GM23338 (cell line): Measurements from ENCODE around the gene GPR39.

Source experiments
- CTCF ChIP-seq, 2 experiments: fragments of 200-600 bp in 1 of 2; sonication (generic) in 1 of 2; conservative IDR thresholded peaks; 2 replicates each; pipeline versions ENCODE4 v1.5.1 to v1.6.1; 2016 to 2017; ENCODE audit warnings: antibody characterized with exemption in 2 of 2, low read depth in 2 of 2, mild to moderate bottlenecking in 2 of 2, moderate library complexity in 1 of 2
- EZH2 ChIP-seq: fragments of 200-600 bp; sonication (generic); IDR thresholded peaks from one replicate; pipeline ENCODE4 v1.8.0; 2017; ENCODE audit warnings: antibody characterized with exemption, mild to moderate bottlenecking, low read depth; ENCODE audit not compliant: unreplicated experiment
- EZH2phosphoT487 ChIP-seq: fragments of 200-600 bp; sonication (generic); IDR thresholded peaks from one replicate; pipeline ENCODE4 v1.8.1; 2018; ENCODE audit warnings: antibody characterized with exemption; ENCODE audit not compliant: unreplicated experiment
- JUNB ChIP-seq: IDR thresholded peaks from one replicate; pipeline ENCODE4 v1.6.1; 2016; ENCODE audit warnings: antibody characterized with exemption; ENCODE audit not compliant: unreplicated experiment
- TF ChIP-seq, protein P1 (sequence below): IDR thresholded peaks from one replicate; pipeline ENCODE4 v1.6.1; 2018; ENCODE audit warnings: antibody characterized with exemption; ENCODE audit not compliant: unreplicated experiment
- TF ChIP-seq, protein P2 (sequence below): IDR thresholded peaks from 2 replicates; pipeline ENCODE4 v1.6.1; 2016; ENCODE audit warnings: antibody characterized with exemption

DNA sequence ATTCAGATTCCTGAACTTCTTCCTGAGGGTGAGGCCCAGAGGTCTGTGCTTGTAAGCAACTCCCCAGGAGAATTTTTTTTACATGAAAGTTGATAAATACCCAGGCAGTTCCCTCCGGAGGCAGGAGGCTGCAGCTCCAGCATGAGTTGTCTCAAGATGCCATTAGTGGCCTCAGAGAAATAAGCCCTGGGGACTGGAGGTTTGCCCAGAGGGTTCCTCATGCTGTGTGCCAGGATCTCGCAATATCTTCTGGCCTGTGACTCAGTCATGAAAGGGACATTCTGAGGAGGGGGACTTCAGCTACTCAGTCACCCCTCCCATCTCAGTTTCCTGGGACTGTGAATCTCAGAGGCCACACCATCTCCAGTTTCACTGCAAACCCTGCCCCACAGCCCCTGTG, 203.5 kb downstream of the GPR39 start:
- TF ChIP-seq CTCF (conservative IDR thresholded peaks at IDR 0.05; ENCODE audit: low read depth in 2 of 2) (no peak), EZH2 (no peak), EZH2phosphoT487 (no peak), JUNB (no peak)
- TF ChIP-seq, protein P1, sequence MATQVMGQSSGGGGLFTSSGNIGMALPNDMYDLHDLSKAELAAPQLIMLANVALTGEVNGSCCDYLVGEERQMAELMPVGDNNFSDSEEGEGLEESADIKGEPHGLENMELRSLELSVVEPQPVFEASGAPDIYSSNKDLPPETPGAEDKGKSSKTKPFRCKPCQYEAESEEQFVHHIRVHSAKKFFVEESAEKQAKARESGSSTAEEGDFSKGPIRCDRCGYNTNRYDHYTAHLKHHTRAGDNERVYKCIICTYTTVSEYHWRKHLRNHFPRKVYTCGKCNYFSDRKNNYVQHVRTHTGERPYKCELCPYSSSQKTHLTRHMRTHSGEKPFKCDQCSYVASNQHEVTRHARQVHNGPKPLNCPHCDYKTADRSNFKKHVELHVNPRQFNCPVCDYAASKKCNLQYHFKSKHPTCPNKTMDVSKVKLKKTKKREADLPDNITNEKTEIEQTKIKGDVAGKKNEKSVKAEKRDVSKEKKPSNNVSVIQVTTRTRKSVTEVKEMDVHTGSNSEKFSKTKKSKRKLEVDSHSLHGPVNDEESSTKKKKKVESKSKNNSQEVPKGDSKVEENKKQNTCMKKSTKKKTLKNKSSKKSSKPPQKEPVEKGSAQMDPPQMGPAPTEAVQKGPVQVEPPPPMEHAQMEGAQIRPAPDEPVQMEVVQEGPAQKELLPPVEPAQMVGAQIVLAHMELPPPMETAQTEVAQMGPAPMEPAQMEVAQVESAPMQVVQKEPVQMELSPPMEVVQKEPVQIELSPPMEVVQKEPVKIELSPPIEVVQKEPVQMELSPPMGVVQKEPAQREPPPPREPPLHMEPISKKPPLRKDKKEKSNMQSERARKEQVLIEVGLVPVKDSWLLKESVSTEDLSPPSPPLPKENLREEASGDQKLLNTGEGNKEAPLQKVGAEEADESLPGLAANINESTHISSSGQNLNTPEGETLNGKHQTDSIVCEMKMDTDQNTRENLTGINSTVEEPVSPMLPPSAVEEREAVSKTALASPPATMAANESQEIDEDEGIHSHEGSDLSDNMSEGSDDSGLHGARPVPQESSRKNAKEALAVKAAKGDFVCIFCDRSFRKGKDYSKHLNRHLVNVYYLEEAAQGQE, result no peak
- TF ChIP-seq, protein P2, sequence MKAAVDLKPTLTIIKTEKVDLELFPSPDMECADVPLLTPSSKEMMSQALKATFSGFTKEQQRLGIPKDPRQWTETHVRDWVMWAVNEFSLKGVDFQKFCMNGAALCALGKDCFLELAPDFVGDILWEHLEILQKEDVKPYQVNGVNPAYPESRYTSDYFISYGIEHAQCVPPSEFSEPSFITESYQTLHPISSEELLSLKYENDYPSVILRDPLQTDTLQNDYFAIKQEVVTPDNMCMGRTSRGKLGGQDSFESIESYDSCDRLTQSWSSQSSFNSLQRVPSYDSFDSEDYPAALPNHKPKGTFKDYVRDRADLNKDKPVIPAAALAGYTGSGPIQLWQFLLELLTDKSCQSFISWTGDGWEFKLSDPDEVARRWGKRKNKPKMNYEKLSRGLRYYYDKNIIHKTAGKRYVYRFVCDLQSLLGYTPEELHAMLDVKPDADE, result no peak
